Globus pallidus (tissue), 1 donor: Measurements from ENCODE around the gene CDH15.

Experiments used
- DNase-seq: peaks from one replicate; pipeline ENCODE4 v3.0.0-alpha.2; 2015; ENCODE audit warnings: low spot score

The CDH15 gene, protein sequence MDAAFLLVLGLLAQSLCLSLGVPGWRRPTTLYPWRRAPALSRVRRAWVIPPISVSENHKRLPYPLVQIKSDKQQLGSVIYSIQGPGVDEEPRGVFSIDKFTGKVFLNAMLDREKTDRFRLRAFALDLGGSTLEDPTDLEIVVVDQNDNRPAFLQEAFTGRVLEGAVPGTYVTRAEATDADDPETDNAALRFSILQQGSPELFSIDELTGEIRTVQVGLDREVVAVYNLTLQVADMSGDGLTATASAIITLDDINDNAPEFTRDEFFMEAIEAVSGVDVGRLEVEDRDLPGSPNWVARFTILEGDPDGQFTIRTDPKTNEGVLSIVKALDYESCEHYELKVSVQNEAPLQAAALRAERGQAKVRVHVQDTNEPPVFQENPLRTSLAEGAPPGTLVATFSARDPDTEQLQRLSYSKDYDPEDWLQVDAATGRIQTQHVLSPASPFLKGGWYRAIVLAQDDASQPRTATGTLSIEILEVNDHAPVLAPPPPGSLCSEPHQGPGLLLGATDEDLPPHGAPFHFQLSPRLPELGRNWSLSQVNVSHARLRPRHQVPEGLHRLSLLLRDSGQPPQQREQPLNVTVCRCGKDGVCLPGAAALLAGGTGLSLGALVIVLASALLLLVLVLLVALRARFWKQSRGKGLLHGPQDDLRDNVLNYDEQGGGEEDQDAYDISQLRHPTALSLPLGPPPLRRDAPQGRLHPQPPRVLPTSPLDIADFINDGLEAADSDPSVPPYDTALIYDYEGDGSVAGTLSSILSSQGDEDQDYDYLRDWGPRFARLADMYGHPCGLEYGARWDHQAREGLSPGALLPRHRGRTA

DNA sequence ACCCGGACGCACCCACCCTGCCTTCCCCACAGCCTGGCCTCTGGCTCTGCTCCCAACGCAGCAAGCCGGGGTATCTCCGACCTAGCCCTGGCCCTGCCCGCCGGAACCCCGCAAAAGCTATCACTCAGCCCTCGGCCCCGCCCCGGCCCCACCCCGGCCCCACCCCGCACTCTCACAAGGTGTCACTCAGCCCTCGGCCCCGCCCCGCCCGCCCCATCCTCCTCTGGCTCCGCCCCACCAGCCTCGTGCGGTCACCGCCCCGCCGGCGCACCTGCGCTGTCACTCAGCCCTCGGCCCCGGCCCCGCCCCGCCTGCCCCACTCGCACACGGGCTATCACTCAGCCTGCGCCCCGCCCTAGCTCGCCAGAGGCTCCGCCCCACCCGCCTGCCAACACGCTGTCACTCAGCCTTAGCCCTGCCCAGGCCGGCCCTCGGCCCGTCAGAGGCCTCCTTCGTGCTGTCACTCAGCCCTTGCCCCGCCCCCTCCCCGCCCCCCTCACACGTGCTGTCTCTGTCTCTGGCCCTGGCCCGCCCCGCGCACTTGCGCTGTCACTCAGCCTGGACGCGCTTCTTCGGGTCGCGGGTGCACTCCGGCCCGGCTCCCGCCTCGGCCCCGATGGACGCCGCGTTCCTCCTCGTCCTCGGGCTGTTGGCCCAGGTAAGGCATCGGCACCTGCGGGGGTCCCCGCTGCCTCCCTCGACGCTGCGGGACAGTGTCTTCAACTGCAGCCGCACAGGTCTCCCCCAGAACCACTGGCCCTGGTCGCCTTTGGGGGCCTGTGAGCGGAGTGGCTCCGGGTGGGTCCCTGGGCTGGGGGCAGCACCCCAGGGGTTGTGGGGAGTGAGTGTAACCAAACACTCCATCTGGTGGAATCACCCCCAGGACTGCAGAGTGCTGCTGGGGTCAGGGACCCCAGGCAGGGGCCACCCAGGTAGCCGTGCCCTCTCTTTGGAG lies at the start of gene CDH15:
Gene CDH15 (plus strand): TSS at position 533 of the 955 bp plus-strand sequence. CDS start 84 bp downstream, at position 617.
- DNase-seq: peak; percentile 79

DNA sequence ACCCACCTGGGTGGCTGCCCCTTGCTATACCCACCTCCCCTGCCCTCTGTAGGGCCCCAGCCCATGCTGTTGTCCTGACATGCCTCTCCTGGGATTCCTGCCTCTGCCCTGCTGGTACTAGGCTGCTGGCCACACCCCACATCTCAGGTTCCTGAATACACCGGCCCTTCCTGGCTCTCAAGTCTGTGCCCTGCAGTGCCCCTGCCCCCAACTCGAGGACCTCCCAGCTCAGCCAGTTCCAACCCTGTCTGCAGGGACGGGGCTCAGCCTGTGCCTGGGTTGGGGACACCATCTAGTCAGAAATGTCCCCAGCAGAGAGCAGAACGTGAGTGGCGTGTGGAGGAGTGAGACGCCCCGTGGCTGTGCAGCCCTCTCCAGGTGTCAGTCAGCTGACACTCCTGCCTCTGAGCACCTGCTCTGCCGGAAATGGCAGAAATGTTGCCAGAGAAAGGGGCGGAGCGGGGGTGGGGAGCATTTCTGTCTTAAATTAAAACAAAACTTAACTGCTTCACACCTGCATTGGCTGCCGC lies 49.2 kb upstream of the CDH15 start:
- no peak for DNase-seq

GRCh38 chr16:89123001-89123830 lies 48.3 kb upstream of the CDH15 start:
- no peak for DNase-seq

GRCh38 chr16:89123831-89124100 lies 47.8 kb upstream of the CDH15 start:
- no peak for DNase-seq

GRCh38 chr16:89129378-89129777 lies 42.2 kb upstream of the CDH15 start:
- no peak for DNase-seq

GRCh38 chr16:89130448-89130847 lies 41.1 kb upstream of the CDH15 start:
- DNase-seq: no peak

- DNase-seq: no peak
Observed at GRCh38 chr16:89131783-89132182, 39.8 kb upstream of the CDH15 start.

DNA sequence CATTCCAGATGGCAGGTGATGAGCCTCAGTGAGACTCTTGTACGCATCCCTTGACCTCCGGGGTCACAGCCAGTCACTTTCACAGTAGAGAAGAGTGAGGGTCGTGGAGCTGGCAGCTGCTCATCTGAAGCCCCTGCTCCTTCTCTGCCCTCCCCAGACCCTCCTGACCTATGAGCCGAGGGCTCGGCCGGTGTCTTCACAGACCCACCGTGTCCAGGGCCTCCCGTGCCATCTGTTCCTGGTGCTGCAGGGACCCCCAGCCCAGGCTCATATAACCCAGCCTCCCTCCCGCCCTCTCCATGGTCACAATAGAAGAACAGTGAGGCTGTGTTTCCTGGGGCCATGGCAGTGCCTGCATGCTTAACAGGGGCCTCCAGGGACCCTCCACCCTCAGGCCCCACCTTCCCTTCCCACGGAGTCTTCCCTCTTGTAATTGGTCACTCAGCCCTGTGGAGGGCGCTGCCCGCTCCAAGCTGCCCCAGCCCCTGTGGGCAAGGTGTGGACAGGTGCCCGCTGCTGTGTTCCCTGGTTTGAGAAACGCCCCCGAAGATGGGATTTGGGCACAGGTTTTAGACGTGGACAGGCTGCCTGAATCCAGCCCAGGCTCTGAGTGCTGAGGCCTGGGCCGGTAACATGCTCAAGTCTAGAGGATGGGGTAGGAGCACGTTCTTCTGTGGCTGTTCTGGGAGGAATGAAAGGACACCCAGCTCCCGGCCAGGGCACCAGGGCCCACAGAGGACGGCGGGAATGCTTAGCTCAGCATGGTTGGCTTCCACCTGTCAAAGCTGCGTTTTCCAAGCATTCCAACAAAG lies 39.1 kb upstream of the CDH15 start:
- DNase-seq: no peak

GRCh38 chr16:89133457-89134127 lies 38.0 kb upstream of the CDH15 start:
- no peak for DNase-seq

GRCh38 chr16:89134269-89134668 lies 37.3 kb upstream of the CDH15 start:
- DNase-seq: no peak

- DNase-seq: no peak
Observed at GRCh38 chr16:89135166-89135565, 36.4 kb upstream of the CDH15 start.

- no peak for DNase-seq
Observed at GRCh38 chr16:89135971-89136765, 35.4 kb upstream of the CDH15 start.

DNA sequence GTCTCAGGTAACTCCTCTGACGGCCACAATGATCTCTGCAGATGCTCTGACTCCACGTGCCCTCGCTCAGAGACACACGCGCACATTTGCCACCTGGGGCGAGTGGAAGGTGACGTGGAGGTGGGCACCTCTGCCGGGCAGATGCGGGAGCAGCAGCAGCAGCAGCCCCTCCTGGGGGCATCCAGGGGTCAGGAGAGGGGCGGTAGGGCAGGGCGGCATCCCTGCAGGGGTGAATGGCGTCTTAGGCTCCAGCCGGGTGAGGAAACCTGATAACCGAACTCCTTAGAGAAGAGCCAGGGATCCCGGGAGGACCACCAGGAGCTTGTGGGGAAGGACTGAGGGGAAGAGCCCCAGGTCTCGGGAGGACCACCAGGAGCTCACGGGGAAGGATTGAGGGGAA lies 34.6 kb upstream of the CDH15 start:
- DNase-seq: no peak

DNA sequence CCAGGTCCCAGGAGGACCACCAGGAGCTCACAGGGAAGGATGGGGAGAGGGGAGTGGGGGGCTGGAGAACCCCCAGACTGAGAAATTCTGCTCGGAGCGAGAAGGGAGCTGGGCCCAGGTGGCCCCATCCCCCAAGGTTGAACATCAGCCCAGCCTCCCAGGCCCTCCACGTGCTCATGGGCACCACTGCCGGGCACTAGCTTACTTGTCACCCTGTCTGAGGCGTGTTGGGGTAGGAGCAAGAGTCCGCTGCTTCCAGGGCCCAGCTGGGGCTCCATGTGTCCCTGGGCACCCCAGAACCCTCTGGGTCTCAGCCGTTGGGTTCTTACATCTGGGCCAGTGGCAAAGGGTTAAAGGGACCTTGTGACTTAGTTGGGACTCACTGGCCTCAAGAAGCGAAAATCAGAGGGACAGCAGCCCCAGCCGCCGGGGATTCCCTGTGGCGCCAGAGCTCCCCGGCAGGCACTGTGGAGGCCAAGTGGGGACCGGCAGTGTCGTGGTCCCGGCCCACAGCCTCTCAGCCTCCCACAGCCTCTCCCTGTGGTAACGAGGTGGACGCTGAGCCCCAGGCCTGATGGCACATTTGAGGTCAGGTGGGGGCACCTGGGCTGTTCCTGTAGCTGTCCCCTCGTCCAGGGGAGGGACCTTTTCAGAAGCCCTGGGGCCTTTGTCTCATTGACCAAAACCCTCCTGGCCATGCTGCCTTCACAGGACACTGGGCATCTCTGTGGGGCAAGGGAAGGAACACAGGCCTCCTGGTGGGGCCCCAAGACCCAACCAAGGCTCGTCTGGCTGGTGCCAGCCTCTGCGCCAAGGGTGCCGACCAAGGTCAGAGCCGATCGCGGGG lies 33.7 kb upstream of the CDH15 start:
- DNase-seq: no peak

GRCh38 chr16:89138513-89138795 lies 33.1 kb upstream of the CDH15 start:
- no peak for DNase-seq

- DNase-seq: no peak
Observed at GRCh38 chr16:89138843-89139520, 32.6 kb upstream of the CDH15 start.

DNA sequence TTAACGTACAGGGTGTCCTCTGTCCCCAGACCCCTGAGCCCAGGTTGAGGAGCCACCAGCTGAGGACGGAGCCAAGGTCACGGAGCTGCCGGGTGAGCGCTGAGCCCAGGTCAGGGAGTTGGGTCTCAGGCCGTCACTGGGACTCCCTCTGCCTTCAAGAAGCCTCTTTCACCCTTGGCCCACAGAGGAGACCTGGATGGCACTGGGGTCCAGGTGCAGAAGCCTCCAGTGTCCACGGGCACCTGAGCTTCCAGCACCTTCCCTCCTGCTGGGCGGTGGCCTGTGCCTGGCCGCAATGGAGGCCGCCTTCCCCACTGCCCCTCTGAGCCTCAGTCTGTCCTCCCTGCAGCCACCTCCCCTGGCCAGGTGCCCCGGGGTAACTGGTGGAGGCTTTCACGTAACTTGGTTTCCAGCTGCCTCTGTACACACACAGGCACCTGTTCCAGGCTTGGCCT lies 31.6 kb upstream of the CDH15 start:
- no peak for DNase-seq
